ENCODE measurements around the gene ACAT2.

Gene ACAT2

DNA sequence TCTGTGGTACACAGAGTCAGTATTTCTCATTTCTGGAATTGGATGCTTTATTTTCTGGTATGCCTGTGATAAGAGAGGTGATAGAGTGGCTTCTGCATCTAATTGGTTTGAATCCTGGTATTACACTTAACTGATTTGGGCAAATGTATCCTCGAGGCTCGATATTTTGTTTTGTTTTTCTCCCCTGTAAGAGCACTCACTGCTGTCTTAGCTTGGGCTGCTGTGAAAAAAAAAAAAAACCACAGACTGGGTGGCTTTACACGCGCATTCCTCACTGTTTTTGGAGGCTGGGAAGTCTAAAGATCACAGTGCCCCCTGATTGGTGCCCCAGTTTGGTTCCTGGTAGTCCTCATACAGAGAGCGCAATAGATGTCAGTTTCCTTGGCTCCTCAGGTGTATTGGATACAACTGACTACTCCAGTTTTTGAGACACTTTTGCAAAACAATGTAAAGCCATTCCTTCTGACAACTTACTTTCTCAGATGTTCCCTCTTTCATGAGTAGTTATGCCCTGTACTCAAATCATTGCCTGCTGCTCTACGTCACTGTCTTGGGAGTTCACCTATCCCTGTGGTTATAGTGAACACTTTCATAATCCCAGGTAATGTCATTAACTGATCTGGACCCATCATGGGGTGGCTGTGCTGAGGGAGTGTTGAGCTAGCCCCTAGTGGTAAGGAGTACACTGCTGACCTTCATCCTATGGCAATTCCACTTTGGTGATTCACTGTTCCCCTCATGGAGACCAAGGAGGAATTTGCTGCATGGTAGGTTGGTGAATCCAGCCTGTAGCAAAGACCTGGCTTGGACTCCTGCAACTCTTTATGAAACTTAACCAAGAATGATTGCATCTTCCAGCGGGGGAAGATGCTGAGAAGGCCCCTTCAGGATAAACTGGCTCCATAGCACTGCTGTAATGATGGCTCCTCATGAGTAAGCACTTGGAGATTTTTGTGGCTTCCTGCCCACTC lies 3.5 kb upstream of the ACAT2 start:
- Histone ChIP-seq H3K27me3 (ENCODE audit: control insufficient read depth, insufficient read depth, low read length) (no peaks in the 10 kb centered on the region), H3K9ac (ENCODE audit: low read length) (no peak overlapping the region), H3K4me3 (ENCODE audit: low read length) (no peak overlapping the region), H3K4me1 (ENCODE audit: control insufficient read depth, insufficient read depth, low read length) (peaks cover 16% of the 10 kb centered on the region), H3K36me3 (ENCODE audit: control insufficient read depth, insufficient read depth, low read length) (no peaks in the 10 kb centered on the region), H3K9me3 (ENCODE audit: control insufficient read depth, low read length) (no peaks in the 10 kb centered on the region)

DNA sequence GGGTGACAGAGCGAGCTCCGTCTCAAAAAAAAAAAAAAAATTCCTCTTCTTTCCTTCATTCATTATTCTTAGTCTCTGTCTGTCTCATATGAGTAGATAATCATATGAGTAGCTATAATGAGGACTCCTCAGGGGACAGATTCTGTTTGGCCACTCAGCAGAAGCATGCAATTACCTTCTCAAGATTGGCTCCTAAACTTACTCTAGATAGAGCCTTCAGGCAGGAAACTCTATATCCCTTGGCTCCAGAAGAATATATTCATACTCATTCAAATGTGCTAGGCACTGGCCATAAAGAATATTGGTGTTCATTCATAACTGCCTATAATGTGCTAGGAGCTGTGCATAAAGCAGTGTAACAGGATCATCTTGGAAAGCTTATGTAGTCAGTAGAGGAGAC lies 2.2 kb upstream of the ACAT2 start:
- peaks cover 17% of the 10 kb centered on the region for H3K4me1 ChIP-seq (ENCODE audit: control insufficient read depth, insufficient read depth, low read length)
- H3K9ac ChIP-seq (ENCODE audit: low read length) = no peak overlapping the region
- no peaks in the 10 kb centered on the region for H3K36me3 ChIP-seq (ENCODE audit: control insufficient read depth, insufficient read depth, low read length)
- no peaks in the 10 kb centered on the region for H3K9me3 ChIP-seq (ENCODE audit: control insufficient read depth, low read length)
- no peaks in the 10 kb centered on the region for H3K27me3 ChIP-seq (ENCODE audit: control insufficient read depth, insufficient read depth, low read length)
- no peak overlapping the region for H3K4me3 ChIP-seq (ENCODE audit: low read length)

DNA sequence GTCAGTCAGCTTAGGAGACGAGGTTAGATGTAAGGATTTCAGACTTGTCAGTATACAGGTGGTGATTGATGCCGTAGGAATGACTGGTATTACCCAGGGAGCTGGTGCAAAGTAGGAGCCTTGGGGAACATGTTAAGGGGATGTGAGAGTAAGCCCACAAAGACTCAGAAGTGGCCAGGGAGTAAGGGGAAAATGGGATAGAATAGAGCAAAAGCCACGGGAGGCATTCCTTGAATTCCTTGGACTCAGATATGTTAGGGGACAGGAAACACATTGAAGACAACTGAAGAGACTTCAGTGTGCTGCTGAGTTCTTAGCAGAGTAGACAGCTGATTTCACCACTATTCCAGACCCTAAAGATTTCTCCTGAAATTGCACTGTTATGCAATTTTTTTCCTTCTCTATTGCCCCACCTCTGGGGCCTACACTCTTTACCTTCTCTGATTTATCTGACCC lies 1.2 kb upstream of the ACAT2 start:
- no peaks in the 10 kb centered on the region for H3K9me3 ChIP-seq (ENCODE audit: control insufficient read depth, low read length)
- no peaks in the 10 kb centered on the region for H3K36me3 ChIP-seq (ENCODE audit: control insufficient read depth, insufficient read depth, low read length)
- no peaks in the 10 kb centered on the region for H3K27me3 ChIP-seq (ENCODE audit: control insufficient read depth, insufficient read depth, low read length)
- H3K4me3 ChIP-seq (ENCODE audit: low read length) = peak overlapping the region; percentile 78
- no peak overlapping the region for H3K9ac ChIP-seq (ENCODE audit: low read length)
- H3K4me1 ChIP-seq (ENCODE audit: control insufficient read depth, insufficient read depth, low read length) = peaks cover 17% of the 10 kb centered on the region

DNA sequence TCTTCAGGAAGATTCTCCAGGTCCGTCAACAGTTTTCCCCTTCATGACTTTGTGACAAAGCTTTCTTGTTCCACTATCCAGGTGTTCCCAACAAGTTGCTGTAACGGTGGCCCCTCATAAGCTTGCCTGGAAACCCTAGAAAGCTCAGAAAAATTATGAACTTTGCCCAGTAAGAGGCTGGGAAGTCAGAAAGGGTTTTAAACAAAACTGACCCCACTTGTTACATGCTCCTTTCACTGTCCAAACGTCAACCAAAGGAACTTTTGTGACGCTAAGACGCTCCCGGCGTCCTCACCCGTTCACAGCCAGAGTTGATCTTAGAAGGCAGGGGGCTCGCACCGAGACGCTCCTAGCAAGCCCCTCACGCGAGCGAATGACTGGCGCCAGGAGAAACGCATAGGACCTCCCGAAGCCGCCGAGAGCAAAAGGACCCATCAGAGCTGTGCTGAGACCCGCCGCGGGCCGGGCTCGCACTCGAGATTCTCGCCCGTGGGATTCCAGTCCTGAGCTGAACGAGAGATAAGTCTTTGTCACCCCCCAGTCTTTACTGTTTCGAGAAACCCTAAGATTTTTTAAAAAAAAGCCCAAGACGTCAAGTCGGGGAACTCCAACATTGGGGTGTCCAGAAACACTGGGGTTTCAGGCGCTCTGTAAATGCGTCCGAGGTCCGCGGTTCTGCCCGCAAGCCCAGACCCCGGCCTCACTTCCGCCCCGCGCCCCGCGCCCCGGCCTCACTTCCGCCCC lies 544 bp upstream of the ACAT2 start:
- Histone ChIP-seq H3K4me3 (ENCODE audit: low read length) (peak overlapping the region; percentile 78), H3K9me3 (ENCODE audit: control insufficient read depth, low read length) (no peaks in the 10 kb centered on the region), H3K4me1 (ENCODE audit: control insufficient read depth, insufficient read depth, low read length) (peaks cover 17% of the 10 kb centered on the region), H3K9ac (ENCODE audit: low read length) (peak overlapping the region; percentile 99), H3K36me3 (ENCODE audit: control insufficient read depth, insufficient read depth, low read length) (no peaks in the 10 kb centered on the region), H3K27me3 (ENCODE audit: control insufficient read depth, insufficient read depth, low read length) (no peaks in the 10 kb centered on the region)

DNA sequence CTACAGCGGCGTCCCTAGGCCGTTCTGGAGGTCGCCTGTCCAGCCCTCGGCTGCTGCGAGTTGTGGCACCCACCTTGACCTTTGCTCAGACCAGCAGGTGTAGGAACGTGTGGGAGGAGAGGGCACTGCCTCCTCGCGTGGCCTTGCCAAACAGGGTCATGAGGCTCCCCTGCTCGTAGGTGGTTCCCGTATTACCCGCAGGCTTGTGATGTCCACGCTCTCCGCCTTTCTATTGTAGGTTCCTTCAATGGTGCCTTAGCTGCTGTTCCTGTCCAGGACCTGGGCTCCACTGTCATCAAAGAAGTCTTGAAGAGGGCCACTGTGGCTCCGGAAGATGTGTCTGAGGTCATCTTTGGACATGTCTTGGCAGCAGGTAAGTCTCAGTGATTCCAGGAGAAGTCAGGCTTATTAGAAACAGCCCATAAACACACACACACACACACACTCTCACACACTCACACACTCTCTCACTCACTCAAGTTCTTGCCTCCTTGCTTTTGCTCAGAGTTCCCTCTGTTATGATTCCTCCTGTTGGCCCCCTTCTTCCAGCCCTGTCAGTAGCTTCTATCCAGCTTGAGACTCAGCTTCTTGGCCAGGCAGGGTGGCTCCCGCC lies 942 bp downstream of the ACAT2 start:
- Histone ChIP-seq H3K27me3 (ENCODE audit: control insufficient read depth, insufficient read depth, low read length) (no peaks in the 10 kb centered on the region), H3K36me3 (ENCODE audit: control insufficient read depth, insufficient read depth, low read length) (no peaks in the 10 kb centered on the region), H3K9me3 (ENCODE audit: control insufficient read depth, low read length) (no peaks in the 10 kb centered on the region), H3K9ac (ENCODE audit: low read length) (peak overlapping the region; percentile 69), H3K4me1 (ENCODE audit: control insufficient read depth, insufficient read depth, low read length) (peaks cover 17% of the 10 kb centered on the region), H3K4me3 (ENCODE audit: low read length) (peak overlapping the region; percentile 66)

DNA sequence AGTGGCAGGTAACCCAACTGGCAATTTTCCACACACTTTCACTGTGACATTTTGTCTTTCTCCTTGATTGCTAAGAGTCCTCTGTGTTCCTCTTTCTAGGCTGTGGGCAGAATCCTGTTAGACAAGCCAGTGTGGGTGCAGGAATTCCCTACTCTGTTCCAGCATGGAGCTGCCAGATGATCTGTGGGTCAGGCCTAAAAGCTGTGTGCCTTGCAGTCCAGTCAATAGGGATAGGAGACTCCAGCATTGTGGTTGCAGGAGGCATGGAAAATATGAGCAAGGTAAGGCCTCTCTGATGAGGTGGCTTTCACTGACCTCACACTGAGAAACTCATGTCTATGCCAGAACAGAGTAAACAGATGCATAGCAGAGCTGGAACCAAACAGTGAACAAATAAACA lies 5.1 kb downstream of the ACAT2 start:
- Histone ChIP-seq H3K9me3 (ENCODE audit: control insufficient read depth, low read length) (no peaks in the 10 kb centered on the region), H3K4me1 (ENCODE audit: control insufficient read depth, insufficient read depth, low read length) (peaks cover 7% of the 10 kb centered on the region), H3K4me3 (ENCODE audit: low read length) (no peak overlapping the region), H3K27me3 (ENCODE audit: control insufficient read depth, insufficient read depth, low read length) (no peaks in the 10 kb centered on the region), H3K9ac (ENCODE audit: low read length) (no peak overlapping the region), H3K36me3 (ENCODE audit: control insufficient read depth, insufficient read depth, low read length) (no peaks in the 10 kb centered on the region)

DNA sequence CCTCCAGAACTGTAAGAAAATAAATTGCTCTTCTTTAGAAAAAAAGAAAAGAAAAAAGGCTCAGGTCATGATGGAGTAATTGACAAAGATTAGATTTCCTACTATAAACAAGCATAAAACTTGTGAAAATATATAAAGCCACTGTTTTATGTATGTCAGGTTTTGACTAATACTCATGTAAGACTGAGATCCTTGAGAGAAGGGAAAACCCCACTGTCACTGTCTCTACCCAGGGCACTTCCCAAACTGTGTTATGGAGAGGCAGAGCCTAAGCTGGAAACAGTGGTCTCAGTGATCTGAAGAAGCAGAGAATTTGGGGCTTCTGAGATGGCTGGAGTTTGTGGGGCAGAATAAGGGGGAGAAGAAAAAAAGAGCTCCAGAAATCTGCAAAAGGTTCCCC lies 7.6 kb downstream of the ACAT2 start:
- Histone ChIP-seq H3K9ac (ENCODE audit: low read length) (no peak overlapping the region), H3K9me3 (ENCODE audit: control insufficient read depth, low read length) (no peaks in the 10 kb centered on the region), H3K36me3 (ENCODE audit: control insufficient read depth, insufficient read depth, low read length) (no peaks in the 10 kb centered on the region), H3K4me3 (ENCODE audit: low read length) (no peak overlapping the region), H3K4me1 (ENCODE audit: control insufficient read depth, insufficient read depth, low read length) (no peaks in the 10 kb centered on the region), H3K27me3 (ENCODE audit: control insufficient read depth, insufficient read depth, low read length) (no peaks in the 10 kb centered on the region)

DNA sequence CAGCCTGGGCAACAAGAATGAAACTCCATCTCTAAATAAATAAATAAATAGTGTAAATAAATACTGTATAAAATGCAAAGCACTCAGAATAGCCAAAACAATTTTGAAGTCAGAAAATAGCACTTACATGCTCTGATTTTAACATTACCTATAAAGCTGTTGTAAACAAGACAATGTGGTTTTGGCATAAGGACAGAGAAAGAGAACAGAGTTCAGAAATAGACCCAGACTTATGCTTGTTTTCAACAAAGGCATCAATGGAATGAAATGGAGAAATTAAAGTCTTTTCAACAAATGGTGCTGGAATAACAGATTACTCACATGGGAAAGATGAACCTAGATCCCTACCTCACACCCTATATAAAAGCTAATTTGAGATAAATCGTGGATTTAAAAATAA lies 10.4 kb downstream of the ACAT2 start:
- Histone ChIP-seq H3K9ac (ENCODE audit: low read length) (no peak overlapping the region), H3K36me3 (ENCODE audit: control insufficient read depth, insufficient read depth, low read length) (peaks cover 3% of the 10 kb centered on the region), H3K27me3 (ENCODE audit: control insufficient read depth, insufficient read depth, low read length) (no peaks in the 10 kb centered on the region), H3K9me3 (ENCODE audit: control insufficient read depth, low read length) (no peaks in the 10 kb centered on the region), H3K4me1 (ENCODE audit: control insufficient read depth, insufficient read depth, low read length) (no peaks in the 10 kb centered on the region), H3K4me3 (ENCODE audit: low read length) (no peak overlapping the region)

DNA sequence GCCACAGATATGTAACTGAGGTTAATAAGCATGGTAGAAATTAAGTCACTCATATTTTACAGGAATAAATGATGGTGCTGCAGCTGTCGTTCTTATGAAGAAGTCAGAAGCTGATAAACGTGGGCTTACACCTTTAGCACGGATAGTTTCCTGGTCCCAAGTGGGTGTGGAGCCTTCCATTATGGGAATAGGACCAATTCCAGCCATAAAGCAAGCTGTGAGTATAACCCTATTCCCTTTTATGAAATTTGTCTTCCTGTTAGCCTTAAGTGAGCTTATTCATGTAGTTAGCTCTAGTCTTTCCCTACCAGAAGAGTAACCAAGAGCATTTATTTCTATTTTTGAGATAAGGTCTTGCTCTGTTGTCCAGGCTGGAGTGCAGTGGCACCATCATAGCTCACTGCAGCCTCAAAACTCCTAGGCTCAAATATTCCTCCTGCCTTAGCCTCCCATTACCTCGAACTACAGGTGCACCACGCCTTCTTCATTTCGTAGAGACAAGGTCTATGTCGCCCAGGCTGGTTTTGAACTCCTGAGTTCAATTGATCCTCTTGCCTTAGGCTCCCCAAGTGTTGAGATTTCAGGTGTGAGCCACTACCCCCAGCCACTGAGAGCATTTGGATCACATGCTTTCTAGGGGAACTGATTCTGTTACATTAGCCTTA lies 15.5 kb downstream of the ACAT2 start:
- H3K36me3 ChIP-seq (ENCODE audit: control insufficient read depth, insufficient read depth, low read length) = peaks cover 14% of the 10 kb centered on the region
- no peak overlapping the region for H3K4me3 ChIP-seq (ENCODE audit: low read length)
- H3K9ac ChIP-seq (ENCODE audit: low read length) = no peak overlapping the region
- no peaks in the 10 kb centered on the region for H3K27me3 ChIP-seq (ENCODE audit: control insufficient read depth, insufficient read depth, low read length)
- no peaks in the 10 kb centered on the region for H3K4me1 ChIP-seq (ENCODE audit: control insufficient read depth, insufficient read depth, low read length)
- H3K9me3 ChIP-seq (ENCODE audit: control insufficient read depth, low read length) = no peaks in the 10 kb centered on the region

DNA sequence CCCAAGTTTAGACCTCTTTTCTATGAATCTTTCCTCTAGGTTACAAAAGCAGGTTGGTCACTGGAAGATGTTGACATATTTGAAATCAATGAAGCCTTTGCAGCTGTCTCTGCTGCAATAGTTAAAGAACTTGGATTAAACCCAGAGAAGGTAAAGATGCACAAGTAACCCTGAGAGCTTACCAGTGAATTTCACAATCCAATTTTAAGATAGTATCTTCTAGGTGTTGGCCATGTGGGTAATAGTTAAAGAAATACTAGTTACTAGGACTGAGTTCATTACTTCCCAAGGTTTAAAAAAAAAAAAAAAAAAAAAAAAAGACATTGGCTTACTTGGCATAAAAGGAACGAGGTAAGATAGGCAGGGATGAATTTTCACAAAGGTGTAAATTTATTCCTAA lies 16.3 kb downstream of the ACAT2 start:
- H3K9me3 ChIP-seq (ENCODE audit: control insufficient read depth, low read length) = no peaks in the 10 kb centered on the region
- peaks cover 20% of the 10 kb centered on the region for H3K36me3 ChIP-seq (ENCODE audit: control insufficient read depth, insufficient read depth, low read length)
- no peaks in the 10 kb centered on the region for H3K4me1 ChIP-seq (ENCODE audit: control insufficient read depth, insufficient read depth, low read length)
- H3K4me3 ChIP-seq (ENCODE audit: low read length) = no peak overlapping the region
- no peak overlapping the region for H3K9ac ChIP-seq (ENCODE audit: low read length)
- no peaks in the 10 kb centered on the region for H3K27me3 ChIP-seq (ENCODE audit: control insufficient read depth, insufficient read depth, low read length)

DNA sequence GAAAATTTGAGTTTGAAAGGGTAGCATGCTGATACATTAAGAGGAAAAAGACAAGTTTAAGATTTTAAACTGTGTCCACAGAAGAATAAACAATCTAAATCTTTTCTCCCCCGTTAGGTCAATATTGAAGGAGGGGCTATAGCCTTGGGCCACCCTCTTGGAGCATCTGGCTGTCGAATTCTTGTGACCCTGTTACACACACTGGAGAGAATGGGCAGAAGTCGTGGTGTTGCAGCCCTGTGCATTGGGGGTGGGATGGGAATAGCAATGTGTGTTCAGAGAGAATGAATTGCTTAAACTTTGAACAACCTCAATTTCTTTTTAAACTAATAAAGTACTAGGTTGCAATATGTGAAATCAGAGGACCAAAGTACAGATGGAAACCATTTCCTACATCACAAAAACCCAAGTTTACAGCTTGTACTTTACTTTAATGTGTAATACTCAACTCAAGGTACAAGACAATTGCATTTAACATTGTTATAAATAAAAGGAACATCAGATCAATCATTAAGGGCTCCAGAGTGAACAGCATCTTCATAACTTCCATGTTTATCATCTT lies 16.8 kb downstream of the ACAT2 start:
- no peaks in the 10 kb centered on the region for H3K4me1 ChIP-seq (ENCODE audit: control insufficient read depth, insufficient read depth, low read length)
- no peaks in the 10 kb centered on the region for H3K27me3 ChIP-seq (ENCODE audit: control insufficient read depth, insufficient read depth, low read length)
- H3K4me3 ChIP-seq (ENCODE audit: low read length) = no peak overlapping the region
- peaks cover 23% of the 10 kb centered on the region for H3K36me3 ChIP-seq (ENCODE audit: control insufficient read depth, insufficient read depth, low read length)
- H3K9ac ChIP-seq (ENCODE audit: low read length) = no peak overlapping the region
- H3K9me3 ChIP-seq (ENCODE audit: control insufficient read depth, low read length) = no peaks in the 10 kb centered on the region
